Osteocyte (in vitro differentiated cells): ENCODE data around the gene ADIG. TPM values are rescaled to one million over a fixed set of nuclear protein-coding genes. Genes with fewer than 3 reads are reported as not detected.

Experiments used
- DNase-seq: peaks from one replicate; pipeline ENCODE4 v3.0.0; 2021; ENCODE audit warnings: mixed read lengths; ENCODE audit not compliant: unreplicated experiment; ENCODE audit errors: extremely low spot score
- H3K27ac Mint-ChIP-seq: one replicate; pipeline ENCODE4 v1.8.0; 2021; ENCODE audit warnings: mild to moderate bottlenecking, mixed read lengths; ENCODE audit not compliant: unreplicated experiment
- H3K27me3 Mint-ChIP-seq: one replicate; pipeline ENCODE4 v1.8.0; 2021; ENCODE audit warnings: mixed read lengths; ENCODE audit not compliant: unreplicated experiment
- H3K36me3 Mint-ChIP-seq: one replicate; pipeline ENCODE4 v1.8.0; 2021; ENCODE audit warnings: mixed read lengths; ENCODE audit not compliant: unreplicated experiment
- H3K4me1 Mint-ChIP-seq: one replicate; pipeline ENCODE4 v1.8.0; 2021; ENCODE audit warnings: mixed read lengths; ENCODE audit not compliant: unreplicated experiment
- H3K4me3 Mint-ChIP-seq: one replicate; pipeline ENCODE4 v1.8.0; 2021; ENCODE audit warnings: mild to moderate bottlenecking, moderate library complexity, mixed read lengths; ENCODE audit not compliant: unreplicated experiment
- H3K9me3 Mint-ChIP-seq: one replicate; pipeline ENCODE4 v1.8.0; 2021; ENCODE audit warnings: mixed read lengths; ENCODE audit not compliant: unreplicated experiment
- total RNA-seq: library from RNA; stranded (reverse); gene quantifications from 2 replicates; pipeline ENCODE4 v1.2.1, GENCODE V29; 2021
- TF ChIP-seq, protein P1 (sequence below): fragments of 200-600 bp; sonication (generic); IDR thresholded peaks from 2 replicates; pipeline ENCODE4 v1.5.0; 2021; ENCODE audit warnings: antibody characterized with exemption, mild to moderate bottlenecking, moderate library complexity

Gene ADIG
- total RNA-seq, 1 donor from 2014 or later: not detected

- TF ChIP-seq, protein P1, sequence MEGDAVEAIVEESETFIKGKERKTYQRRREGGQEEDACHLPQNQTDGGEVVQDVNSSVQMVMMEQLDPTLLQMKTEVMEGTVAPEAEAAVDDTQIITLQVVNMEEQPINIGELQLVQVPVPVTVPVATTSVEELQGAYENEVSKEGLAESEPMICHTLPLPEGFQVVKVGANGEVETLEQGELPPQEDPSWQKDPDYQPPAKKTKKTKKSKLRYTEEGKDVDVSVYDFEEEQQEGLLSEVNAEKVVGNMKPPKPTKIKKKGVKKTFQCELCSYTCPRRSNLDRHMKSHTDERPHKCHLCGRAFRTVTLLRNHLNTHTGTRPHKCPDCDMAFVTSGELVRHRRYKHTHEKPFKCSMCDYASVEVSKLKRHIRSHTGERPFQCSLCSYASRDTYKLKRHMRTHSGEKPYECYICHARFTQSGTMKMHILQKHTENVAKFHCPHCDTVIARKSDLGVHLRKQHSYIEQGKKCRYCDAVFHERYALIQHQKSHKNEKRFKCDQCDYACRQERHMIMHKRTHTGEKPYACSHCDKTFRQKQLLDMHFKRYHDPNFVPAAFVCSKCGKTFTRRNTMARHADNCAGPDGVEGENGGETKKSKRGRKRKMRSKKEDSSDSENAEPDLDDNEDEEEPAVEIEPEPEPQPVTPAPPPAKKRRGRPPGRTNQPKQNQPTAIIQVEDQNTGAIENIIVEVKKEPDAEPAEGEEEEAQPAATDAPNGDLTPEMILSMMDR: no peak
- Mint-ChIP-seq H3K4me1 (no peaks in the 10 kb centered on the region), H3K4me3 (no peak overlapping the region), H3K9me3 (no peaks in the 10 kb centered on the region), H3K36me3 (no peaks in the 10 kb centered on the region), H3K27me3 (peaks cover 41% of the 10 kb centered on the region), H3K27ac (no peak overlapping the region)
- no peak for DNase-seq
Measured at GRCh38 chr20:38599410-38599882, 18.4 kb downstream of the ADIG start.

DNA sequence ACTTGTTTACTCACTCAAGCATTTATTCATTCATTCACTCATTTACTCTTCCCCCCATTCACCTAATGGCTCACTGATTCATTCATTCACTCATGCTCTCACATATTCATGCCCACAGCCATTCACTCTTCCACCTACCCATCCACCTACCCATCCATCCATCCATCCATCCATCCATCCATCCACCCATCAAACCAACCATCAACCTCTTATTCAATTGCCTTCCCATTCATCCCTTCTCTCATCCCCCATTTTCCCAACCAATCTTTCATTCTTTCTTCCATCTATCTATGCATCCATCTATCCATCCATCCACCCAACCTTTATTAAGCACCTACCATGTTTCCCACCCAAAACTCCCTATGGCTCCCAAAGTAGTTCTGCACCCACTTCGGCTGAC is 19.1 kb downstream of the ADIG start:
- H3K27me3 Mint-ChIP-seq: peaks cover 42% of the 10 kb centered on the region
- no peak overlapping the region for H3K27ac Mint-ChIP-seq
- no peak overlapping the region for H3K4me3 Mint-ChIP-seq
- H3K4me1 Mint-ChIP-seq: peaks cover 3% of the 10 kb centered on the region
- no peak for DNase-seq
- TF ChIP-seq, protein P1: no peak
- no peaks in the 10 kb centered on the region for H3K9me3 Mint-ChIP-seq
- H3K36me3 Mint-ChIP-seq: no peaks in the 10 kb centered on the region

DNA sequence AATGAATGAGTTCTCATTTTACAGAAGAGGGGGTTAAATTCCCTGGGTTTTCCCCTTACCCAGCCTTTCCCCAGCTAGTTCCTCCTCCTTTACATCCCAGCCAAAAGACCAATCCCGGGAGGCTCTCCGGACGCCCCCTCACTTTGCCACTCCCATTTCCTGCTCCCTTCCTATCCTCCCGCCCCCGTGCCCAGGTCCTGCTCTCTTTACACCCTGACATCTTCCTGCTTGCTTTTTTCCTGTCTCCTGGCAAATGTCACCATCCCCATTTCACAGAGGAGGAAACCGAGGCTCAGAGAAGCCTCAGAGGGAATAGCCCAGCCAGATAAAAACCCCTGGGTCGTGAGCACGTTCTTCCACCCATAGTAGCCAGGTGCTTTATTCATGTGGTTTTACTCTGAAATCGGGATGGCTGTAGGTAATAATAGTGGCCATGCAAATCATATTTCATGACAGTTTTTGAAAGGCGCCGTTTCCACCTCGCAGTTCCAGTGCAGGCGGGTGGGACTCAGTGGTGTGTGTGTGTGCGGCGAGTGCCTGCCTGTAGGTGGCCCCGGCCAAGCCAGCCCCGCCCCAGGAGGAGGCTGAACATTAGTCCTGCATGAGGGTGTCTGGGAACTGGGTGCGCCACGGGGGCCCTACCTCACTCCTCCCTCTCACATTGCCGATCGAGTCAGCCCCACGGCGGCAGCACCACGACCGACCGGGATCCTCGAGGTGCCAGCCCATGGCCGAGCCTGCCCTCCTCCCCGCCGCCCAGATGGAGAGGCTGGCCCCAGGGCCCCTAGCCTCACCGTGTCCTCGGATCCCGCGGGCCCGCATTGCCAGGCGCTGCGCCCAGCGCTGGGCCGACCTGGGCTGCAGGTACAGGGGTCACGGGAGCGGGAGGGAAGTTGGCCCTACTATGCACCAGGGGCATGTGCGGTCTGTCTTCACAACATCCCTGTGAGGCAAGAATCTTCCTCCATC is 20.5 kb downstream of the ADIG start, which contains the start of gene ARHGAP40:
Gene ARHGAP40 (plus strand): TSS at position 594 of the 969 bp plus-strand sequence.
- DNase-seq: no peak
- Mint-ChIP-seq H3K27me3 (peaks cover 52% of the 10 kb centered on the region), H3K4me1 (peaks cover 3% of the 10 kb centered on the region), H3K36me3 (no peaks in the 10 kb centered on the region), H3K27ac (no peak within 1 kb of the TSS), H3K9me3 (no peaks in the 10 kb centered on the region), H3K4me3 (no peak within 1 kb of the TSS)
- TF ChIP-seq, protein P1: no peak

GRCh38 chr20:38602185-38602581 is 21.2 kb downstream of the ADIG start:
- Mint-ChIP-seq H3K4me3 (no peak overlapping the region), H3K27me3 (peaks cover 48% of the 10 kb centered on the region), H3K9me3 (no peaks in the 10 kb centered on the region), H3K27ac (no peak overlapping the region), H3K36me3 (no peaks in the 10 kb centered on the region), H3K4me1 (peaks cover 3% of the 10 kb centered on the region)
- TF ChIP-seq, protein P1: no peak
- DNase-seq: no peak

- H3K9me3 Mint-ChIP-seq: no peaks in the 10 kb centered on the region
- peaks cover 3% of the 10 kb centered on the region for H3K4me1 Mint-ChIP-seq
- no peak overlapping the region for H3K4me3 Mint-ChIP-seq
- DNase-seq: no peak
- TF ChIP-seq, protein P1: no peak
- H3K27me3 Mint-ChIP-seq: peaks cover 47% of the 10 kb centered on the region
- no peak overlapping the region for H3K27ac Mint-ChIP-seq
- H3K36me3 Mint-ChIP-seq: no peaks in the 10 kb centered on the region
Measured at GRCh38 chr20:38603286-38603685, 22.3 kb downstream of the ADIG start.
